Medulla oblongata (tissue), 1 donor: ENCODE data around the gene CLIC5.
A peak's percentile ranks its signal among the peaks of the same experiment; 100 is the strongest.

Experiments used
- DNase-seq: peaks from one replicate; pipeline ENCODE4 v3.0.0-alpha.2; 2015; ENCODE audit errors: extremely low spot score

CLIC5 gene

DNA sequence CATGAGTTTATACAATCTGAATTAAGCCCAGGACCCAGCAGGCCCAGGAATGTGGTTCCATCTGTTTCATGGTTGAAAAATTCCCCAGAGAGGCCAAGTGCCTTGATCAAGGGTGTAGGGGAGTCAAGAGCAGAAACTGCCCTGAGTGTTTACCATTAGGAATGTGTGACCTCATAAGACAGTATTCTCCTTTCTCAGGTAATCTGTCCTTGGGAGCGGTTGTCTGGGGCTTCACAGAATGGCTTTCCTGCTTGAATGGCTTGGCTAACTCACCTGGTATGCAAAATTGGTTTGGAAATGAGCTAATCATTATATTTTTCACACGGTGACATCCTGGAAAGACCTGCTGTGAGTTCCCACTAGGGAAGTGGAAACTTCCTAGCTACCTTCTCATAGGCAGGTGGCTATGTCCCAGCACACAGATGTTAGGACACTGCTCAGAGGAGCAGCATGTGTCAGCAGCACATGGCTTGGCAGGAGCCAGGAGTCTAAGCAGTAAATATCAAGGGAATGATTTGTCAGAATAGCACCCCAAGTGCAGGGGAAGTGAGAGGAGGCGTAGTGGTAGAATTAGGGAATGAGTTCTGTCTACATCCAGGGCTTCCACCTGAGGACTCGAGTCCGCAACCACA, 17.7 kb downstream of the CLIC5 start:
- no peak for DNase-seq

DNA sequence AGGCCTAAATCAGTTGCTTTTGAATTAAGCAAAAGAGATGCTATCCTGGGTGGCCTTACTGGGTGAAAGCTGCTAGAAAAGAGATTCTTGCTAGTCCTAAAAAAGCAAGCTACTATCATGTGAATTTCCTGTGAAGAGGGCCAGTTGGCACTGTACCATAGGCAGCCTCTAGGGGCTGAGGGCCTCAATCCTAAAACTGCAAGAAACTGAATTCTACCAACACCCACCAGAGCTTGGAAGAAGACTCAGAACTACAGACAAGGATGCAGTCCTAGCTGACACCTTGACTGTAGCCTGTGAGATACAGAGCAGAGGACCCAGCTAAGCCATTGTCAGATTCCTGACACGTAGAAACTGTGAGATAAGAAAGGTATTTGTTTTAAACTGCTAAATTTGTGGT, 24.5 kb downstream of the CLIC5 start:
- DNase-seq = no peak

DNA sequence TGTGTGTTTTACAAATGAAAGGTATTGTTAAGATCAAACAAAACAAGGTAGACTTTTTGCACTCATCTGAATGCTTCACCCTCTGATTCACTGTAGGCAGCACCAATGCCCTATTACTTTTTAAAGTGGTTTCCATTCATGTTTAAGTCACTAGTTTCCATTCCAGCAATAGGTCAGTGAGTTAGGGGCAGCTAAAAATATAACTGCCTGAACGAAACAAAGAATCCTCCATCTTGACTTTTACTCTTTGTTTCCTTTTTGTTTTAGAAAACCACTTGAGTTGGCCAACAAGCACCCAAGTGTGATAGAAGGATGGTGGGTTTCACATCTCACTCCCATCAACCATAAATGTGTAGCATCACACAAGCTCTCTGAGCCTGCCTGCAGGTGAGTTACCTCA, 25.5 kb downstream of the CLIC5 start:
- DNase-seq = no peak

DNA sequence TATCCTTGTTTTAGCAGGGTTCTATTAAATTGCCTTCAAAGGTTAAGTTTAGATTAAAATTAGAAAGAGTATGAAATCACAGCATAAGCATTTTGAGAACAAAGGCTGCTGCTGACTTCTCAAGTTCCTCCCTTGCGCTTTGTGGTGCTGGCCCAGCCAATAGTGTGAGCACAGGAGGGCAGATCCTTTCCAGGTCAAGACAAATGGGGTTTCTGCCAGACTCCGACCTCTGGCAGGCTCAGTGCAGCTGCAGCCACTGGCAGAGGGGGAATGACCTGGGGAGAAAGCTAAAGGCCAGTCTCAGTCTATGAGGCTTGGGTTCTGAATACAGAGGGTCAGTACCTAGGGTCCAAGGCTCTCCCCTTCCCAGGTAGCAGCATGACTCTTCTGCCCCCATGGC, 27.0 kb downstream of the CLIC5 start:
- no peak for DNase-seq

DNA sequence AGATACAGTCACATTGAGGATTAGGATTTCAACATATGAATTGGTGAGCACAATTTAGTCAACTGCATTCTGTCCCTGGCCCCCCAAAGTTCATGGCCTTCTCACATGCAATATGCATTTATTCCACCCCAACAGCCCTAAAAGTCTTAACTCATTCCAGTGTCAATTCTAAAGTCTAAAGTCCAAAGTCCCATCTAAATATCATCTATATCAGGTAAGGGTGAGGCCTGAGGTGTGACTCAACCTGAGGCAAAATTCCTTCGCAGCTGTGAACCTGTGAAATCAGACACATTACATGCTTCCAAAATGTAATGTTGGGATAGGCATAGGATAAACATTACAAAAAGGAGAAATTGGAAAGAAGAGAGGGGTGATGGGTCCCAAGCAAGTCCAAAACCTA, 27.8 kb downstream of the CLIC5 start:
- no peak for DNase-seq

DNA sequence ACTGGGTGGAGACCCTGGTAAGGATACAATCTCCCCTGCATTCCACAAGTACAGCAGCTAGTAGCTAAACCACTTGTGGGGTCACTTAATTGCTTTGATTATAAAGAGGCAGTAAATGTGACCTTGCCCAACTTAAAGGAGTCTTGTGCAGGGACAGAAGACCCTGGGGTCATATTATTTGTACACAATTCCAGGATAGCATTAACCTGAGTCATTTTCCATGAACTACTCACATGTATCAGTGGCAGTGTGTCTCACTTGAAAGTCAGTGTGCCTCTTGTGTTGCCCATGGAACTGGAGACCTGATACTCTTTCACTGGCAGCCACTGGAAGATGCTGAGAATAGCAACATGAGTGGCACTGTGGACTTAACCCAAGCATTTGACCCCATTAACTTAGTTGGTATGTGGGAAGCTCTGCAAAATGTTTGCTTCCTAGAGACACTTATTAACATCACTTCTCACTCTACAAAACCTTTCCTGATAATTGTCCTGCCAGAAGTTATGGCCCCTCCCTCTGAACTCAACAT, 28.9 kb downstream of the CLIC5 start:
- no peak for DNase-seq

DNA sequence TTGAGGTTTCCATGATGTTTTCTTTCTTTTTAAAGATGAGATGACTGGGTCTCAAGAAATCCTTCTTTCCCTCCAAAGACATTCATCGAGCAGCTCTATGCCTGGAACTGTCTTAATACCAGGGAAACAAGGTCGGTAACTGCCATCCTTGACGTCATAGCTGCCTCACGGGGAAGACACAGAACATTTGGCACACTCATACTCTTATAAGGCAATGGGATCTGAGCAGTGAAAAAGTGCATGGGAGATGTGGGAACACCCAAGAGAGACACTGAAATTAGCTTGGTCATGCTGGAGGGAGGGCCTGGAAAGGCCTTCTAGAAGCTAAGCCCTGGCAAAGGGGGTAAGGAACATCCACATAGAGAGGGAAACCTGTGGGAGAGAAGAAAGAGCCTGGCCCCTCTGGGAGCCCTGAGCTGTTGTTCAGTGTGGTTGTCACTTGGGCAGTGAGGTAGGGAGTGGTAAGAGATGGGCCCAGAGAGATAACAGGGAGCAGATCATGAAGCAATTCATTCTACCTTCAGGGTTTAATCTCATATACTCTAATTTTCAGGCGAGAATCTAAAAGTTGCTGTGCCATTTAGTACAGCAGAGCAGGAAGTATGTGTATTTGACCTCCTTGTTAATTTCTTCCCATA, 30.8 kb downstream of the CLIC5 start:
- no peak for DNase-seq

DNA sequence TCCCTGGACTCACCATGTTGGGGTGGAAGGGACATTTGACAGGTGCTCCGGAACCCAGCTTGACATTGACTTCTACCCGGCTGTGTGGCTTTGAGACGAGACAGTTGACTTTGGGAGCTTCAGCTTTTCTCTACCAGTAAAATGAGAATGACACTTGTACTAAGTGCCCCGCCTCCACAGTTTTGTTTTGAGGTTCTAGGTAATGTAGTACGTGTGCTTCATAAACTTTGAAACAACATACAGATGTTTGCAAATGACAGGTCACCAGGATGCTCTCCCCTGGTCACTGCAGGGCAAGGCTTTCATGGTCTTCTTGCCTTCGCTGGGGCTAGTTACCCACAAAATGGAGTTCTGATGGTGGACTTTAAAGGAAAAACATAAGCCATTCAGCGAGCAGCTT, 31.3 kb downstream of the CLIC5 start:
- DNase-seq = no peak

DNA sequence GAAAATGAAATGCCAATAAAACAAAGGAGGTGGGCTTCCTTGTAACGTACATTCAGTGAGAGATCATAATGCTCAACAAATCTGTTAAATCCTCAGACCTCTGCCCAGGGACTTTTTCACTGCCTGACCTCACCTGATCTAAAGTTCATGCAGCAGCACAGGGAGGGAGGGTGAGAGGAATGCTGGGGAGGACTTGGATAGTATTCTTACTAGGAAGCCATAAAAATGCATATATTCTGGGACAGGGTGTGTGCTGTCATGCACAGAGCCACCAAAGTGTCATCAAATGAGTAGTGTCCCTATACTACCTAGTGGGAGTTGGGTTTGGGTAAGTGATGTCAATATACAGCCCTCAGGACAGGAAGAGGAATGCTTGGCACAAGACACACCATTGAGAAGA, 32.6 kb downstream of the CLIC5 start:
- DNase-seq = no peak

DNA sequence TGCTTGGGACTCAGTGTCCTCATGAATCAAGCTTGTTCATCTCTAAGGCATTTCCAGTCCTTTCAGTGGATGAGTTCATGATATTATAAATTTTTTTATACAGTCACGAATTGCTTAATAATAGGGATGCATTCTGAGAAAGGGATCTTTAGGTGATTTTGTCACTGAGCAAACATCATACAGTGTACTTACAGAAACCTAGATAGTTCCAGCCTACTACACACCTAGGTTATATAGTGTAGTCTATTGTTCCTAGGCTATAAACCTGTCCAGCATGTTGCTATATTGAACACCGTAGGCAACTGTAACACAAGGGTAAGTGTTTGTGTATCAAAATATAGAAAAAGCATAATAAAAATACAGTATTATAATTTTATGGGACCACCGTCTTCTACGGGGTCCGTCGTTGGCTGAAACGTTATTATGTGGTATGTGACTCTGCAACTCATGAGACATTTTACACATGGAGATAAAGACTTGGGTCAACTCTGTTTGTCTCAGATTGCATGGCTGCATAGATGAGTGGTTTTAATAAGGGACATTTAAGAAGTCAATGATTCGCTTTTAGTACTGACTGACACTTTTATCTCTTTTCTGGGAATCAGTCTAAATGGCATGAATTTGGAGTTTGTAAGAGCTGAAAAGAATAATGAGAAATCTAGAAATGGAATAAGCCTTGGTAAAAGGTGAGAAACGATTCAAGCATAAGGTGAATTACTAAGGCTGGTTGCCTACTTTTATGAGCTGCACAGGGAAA, 33.2 kb downstream of the CLIC5 start:
- no peak for DNase-seq

DNA sequence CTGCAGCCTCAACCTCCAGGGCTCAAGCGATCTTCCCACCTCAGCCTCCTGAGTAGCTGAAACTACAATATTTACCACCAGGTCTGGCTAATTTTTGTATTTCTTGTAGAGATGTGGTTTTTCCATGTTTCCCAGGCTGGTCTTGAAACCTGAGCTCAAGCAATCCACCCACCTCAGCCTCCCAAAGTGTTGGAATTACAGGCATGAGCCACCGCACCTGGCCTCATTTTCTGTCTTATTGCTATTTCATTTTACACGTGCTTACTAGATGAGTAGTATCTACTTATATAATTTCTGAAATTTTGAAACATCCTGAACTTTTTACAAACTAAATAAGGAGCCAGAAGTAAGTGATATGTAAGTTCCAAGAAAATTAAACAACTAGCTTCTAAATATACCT, 34.6 kb downstream of the CLIC5 start:
- DNase-seq = no peak

DNA sequence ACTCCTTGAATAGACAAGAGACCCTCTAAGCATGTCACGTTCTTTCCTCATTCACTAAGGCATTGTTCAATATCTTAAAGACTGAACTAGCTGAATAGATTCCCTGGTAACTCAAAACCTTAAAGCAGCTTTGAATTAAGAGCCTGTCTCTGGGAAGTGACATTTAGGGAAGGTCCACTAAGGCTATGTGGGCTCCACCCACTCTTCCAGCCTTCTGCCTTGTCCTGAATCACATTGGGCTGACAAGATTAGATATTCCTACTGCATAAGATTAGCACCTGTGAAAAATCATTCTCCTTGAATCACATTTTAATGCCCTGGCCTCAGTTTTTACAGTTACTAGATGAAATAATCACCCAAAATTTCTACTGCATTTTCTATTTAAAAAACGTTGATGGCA, 36.3 kb downstream of the CLIC5 start:
- DNase-seq = no peak

DNA sequence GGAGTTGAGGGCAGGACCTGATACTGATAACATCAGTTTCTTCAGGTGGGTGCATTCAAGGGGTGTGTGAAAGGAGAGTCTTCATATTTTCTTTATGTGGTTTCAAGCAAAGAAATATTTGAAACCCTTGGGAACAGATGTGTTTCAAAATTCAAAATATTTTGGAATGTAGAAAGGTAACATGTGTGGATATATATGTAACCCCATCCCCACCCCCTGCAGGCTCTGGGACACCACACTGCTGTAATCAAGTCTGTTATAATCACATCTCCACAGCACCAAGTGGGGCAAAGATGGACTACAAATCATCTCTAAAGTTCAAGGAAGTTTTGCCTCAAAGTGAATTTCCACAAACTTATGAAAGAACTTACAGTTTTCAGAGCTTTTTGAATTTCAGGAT, 41.1 kb downstream of the CLIC5 start:
- no peak for DNase-seq

DNA sequence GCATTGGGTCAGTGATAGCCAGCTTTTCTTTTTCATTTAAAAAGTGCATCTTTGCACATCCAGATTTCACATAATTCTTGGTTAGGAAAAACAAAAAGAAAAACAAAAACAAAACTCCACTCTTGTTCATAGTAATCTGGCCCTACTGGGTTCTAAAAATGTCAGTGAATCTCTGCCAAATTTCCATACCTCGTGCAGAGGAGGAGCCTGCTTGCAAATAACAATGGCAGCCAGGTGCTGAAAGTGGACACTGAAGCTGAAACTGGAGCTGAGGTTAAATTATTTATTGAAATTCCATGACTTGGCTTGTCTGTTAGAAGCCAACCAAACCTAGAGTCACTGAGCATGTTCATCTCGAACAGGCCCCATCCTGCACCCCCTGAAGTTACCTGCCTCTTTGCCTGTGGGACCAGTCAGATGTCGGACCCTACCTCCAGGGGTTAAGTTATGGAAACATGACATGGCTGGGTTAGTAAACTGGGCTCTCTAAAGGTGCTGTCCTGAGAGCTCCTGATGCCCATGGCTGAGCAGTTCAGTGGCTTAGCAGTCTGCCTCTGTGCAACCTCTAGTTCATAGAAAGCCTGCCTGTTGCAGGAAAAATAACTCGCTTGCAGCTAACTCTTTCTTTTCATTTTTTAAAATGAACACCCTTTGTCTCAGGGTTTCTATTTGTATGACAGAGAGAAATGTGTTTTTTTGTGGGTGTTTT, 42.7 kb downstream of the CLIC5 start:
- no peak for DNase-seq

DNA sequence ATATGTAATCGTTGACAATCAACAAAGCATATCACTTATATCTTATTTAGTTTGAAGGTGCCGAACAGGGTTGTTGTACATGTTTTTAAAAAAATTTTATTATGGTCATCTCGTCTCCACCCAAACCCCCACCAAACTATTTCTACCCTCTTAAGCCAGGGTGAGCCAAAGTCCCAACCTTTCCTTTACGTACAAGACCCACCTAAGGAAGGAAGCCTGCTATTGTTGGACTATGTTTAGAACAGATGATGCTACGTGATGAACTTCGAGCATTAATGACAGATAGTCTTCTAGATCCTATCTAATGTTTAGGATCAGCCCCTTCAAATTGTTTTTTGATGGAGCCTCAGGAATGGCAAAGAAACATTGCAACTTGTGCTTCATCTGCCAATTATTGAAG, 44.4 kb downstream of the CLIC5 start:
- no peak for DNase-seq

DNA sequence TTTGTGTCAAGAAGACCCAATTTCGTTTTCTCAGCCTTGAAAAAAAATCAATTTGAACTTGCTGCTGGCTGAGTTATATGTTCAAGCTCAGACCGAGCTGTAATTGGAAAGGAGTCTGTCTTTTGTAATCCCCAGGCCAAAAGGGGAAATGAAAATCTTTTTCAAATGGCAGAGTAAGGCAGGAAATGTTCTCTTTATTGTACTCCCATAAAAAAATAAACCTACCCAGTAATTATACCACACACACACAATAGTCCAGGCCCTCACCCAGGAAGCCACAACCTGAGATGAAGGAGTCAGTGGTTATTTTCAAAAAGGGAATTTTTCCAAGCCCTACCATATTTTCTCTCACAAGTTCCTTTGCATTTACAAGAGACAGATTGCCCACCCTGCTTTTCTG, 45.3 kb downstream of the CLIC5 start:
- peak; percentile 16 for DNase-seq

DNA sequence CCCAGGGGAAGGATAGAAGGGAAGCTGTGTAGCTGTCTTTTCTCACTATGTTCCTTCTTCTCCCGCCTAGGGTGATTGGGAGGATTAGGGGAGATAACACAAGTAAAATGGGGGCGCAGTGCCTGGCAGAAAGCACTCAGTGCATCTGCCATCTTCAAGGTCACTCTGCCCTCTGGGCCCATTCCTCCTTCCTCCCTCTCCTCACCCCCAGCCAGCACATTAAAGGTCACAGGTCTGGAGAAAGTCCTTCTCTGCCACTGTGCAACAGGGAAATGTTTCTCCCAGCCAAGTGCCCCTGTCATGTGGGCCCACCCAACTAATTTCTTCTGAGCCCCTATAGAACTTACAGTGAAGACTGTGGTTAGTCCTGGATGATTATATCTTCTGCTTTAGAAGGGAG, 45.8 kb downstream of the CLIC5 start:
- no peak for DNase-seq

DNA sequence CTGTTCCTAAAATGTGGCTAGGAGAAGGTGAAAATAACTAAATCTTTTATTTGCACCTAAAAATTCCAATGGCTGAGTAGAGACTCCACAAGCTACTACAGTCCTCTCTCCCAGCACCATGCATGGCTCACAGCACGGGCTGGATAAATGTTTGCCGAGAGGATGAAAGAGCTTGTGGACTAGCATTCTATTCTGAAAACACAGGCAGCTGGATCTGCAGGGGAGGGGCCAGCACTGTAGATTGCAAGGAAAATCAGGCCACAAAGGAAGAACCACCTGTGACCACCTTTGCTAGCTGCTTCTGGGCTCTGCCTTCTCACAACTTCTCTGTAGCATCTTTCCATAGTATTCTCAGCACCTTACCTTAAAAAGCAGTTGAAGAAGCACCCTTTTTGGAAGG, 46.6 kb downstream of the CLIC5 start:
- no peak for DNase-seq

DNA sequence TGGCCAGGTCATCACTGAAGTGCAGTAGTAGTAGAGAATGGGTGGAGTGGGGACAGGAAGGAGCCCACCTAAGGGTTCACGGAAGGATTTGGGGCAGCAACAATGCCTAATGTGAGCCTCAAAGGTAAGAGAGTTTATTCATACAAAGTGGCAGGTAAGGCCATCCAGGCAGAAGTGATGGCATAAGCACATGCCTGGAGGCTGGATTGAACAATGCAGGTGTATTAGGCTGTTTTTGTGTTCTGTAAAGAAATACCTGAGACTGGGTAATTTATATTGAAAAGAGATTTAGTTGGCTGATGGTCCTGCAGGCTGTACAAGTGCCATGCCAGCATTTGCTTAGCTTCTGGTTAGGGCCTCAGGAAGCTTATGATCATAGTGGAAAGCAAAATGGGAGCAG, 48.3 kb downstream of the CLIC5 start:
- no peak for DNase-seq

DNA sequence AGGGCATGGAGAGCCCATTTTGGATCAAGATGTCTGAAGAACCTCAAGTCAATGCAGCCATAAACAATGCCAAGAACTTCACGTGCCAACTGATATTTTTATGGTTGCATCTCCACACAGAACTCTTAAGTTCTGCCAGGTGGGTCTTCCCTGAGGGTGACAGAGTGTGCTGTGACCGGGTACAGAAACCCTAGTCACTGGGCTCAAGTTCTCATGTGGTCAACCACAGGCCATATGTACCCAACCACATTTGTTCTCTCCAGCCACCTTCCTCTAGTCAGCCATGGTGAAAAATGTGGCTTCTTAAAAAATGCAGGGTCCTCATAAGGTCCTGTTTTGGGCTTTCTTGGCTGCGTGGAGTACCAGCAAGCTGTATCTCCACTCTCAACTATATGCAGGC, 48.9 kb downstream of the CLIC5 start:
- DNase-seq = no peak

DNA sequence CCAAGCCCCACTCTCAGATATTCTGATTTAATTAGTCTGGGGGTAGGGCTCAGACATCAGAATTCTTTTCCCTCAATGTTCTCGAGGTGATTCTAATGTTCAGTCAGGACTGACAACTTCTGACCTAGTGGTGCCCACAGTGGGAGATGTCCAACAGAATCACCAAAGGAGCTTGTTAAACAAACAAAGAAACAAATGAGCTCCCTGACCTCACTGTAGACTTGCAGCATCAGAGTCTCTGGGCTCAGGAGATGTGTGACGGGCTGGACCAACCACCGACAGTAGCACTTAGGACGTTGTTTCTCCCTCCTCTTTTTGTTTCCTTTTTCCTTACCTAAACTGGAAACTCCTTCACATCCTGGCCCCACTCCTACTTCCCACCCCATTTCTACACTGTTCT, 49.3 kb downstream of the CLIC5 start:
- DNase-seq = no peak

DNA sequence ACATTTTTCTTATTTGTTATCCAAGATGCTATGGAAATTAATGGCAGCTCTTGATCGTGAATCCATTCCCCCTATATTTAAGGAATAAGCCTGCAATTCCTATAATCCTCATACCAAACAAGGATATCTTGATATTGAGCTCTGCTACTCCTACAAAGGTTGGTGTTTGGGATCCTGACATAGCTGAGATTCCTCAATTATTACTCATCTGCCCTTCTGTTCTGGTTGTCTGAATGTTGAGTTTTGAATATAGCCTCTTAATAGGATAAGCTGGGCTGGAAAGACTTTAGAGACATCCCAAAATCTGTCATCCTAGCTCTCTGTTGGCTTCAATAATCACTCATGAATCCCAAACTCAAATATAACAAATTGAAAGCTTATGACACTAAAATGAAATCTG, 49.9 kb downstream of the CLIC5 start:
- DNase-seq = no peak

DNA sequence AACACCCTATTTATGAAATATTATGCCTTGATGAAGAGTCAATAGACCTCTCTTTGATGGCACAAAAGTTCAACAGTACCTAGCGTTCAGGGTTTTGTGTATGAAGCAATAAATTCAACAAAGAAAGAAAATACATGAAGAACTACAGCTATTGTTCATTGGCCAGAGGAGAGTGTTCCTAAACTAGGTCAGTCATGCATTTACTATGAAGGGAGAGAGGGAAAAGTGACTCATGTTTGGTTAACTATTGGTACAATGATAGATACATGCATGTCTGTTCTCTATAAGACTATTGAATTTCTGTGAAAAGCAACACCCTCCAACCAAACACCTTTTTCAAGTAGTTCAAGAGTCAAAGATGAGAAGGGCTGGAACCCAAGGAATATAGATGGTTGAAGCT, 50.7 kb downstream of the CLIC5 start:
- no peak for DNase-seq
